Measurements from ENCODE around the gene FOXP2.

Gene FOXP2

GRCh38 chr7:114741911-114742310 lies 327.3 kb downstream of the FOXP2 start:
- no peak for DNase-seq
